DMS153 treated with DMSO at 0.1 percent for 48 hours (cell line): ENCODE measurements around the gene ECI1.
A peak's percentile ranks its signal among the peaks of the same experiment; 100 is the strongest.

Experiments
- DNase-seq: peaks from one replicate; lab custom pipeline; 2025; ENCODE audit not compliant: unreplicated experiment; lab: John Stamatoyannopoulos, UW

ECI1 gene

GRCh38 chr16:2234813-2235170, 16.6 kb downstream of the ECI1 start:
- DNase-seq = no peak

GRCh38 chr16:2233872-2234812, 17.2 kb downstream of the ECI1 start:
- no peak for DNase-seq

- no peak for DNase-seq
These were observed 18.2 kb downstream of the ECI1 start for GRCh38 chr16:2233046-2233775.

- no peak for DNase-seq
These were observed 19.0 kb downstream of the ECI1 start for GRCh38 chr16:2232094-2232990.

GRCh38 chr16:2231016-2231931, 20.1 kb downstream of the ECI1 start:
- peak; percentile 14 for DNase-seq

- no peak for DNase-seq
These were observed 21.0 kb downstream of the ECI1 start for GRCh38 chr16:2230376-2230775.

- DNase-seq = no peak
These were observed 21.6 kb downstream of the ECI1 start for GRCh38 chr16:2229632-2230250.

- no peak for DNase-seq
These were observed 22.3 kb downstream of the ECI1 start for GRCh38 chr16:2229091-2229490.

GRCh38 chr16:2228161-2228824, 23.1 kb downstream of the ECI1 start:
- DNase-seq = no peak

GRCh38 chr16:2226918-2227317, 24.5 kb downstream of the ECI1 start:
- DNase-seq = no peak

- DNase-seq = no peak
These were observed 25.1 kb downstream of the ECI1 start for GRCh38 chr16:2226245-2226793.

- no peak for DNase-seq
These were observed 27.4 kb downstream of the ECI1 start for GRCh38 chr16:2223942-2224486.

- DNase-seq = peak; percentile 99
These were observed 28.0 kb downstream of the ECI1 start, which contains the start of gene E4F1 for GRCh38 chr16:2223221-2223941. E4F1 (plus strand) TSS chr16:2223591; CDS start chr16:2223614, 23 bp downstream.

GRCh38 chr16:2216330-2216729, 35.1 kb downstream of the ECI1 start:
- DNase-seq = no peak

- no peak for DNase-seq
These were observed 36.7 kb downstream of the ECI1 start, which contains the start of gene PGP for GRCh38 chr16:2214719-2214968. PGP (minus strand) TSS chr16:2214840; CDS start chr16:2214777, 63 bp downstream.

GRCh38 chr16:2213817-2214718, 37.3 kb downstream of the ECI1 start:
- no peak for DNase-seq
